Measurements from ENCODE around the gene FOXB2. TPM values are rescaled to one million over a fixed set of nuclear protein-coding genes. Genes with fewer than 3 reads are reported as not detected.

Gene FOXB2
- total and polyA plus RNA-seq, 3 donors from 2014 or later, result not detected

- no peaks in the 10 kb centered on the region for H3K27me3 ChIP-seq
- TF ChIP-seq POLR2A (IDR thresholded peaks at IDR 0.05) (no peak), CTCF (IDR thresholded peaks at IDR 0.05) (no peak)
- H3K36me3 ChIP-seq (ENCODE audit: low read depth, missing control alignments), result no peaks in the 10 kb centered on the region
- 95 to 97% methylated on average over 3 of the region's 3 CpGs for WGBS, 2 donors
- H3K4me3 ChIP-seq, result no peak overlapping the region
- H3K27ac ChIP-seq, result no peak overlapping the region
- peaks cover 5% of the 10 kb centered on the region for H3K4me1 ChIP-seq
- intact Hi-C loops (cut with DNase I; ENCODE audit: low total_unique reads), result no loop called here
- no peaks in the 10 kb centered on the region for H3K9me3 ChIP-seq
- no peak for DNase-seq
Measured at GRCh38 chr9:76999261-76999660, 20.2 kb upstream of the FOXB2 start.

- TF ChIP-seq CTCF (IDR thresholded peaks at IDR 0.05), result no peak
- TF ChIP-seq POLR2A (IDR thresholded peaks at IDR 0.05), result no peak
- intact Hi-C loops (cut with DNase I; ENCODE audit: low total_unique reads), result no loop called here
- H3K36me3 ChIP-seq (ENCODE audit: low read depth, missing control alignments), result no peaks in the 10 kb centered on the region
- no peak overlapping the region for H3K27ac ChIP-seq
- H3K27me3 ChIP-seq, result no peaks in the 10 kb centered on the region
- H3K4me1 ChIP-seq, result peaks cover 6% of the 10 kb centered on the region
- no peak for DNase-seq
- no peak overlapping the region for H3K4me3 ChIP-seq
- no peaks in the 10 kb centered on the region for H3K9me3 ChIP-seq
- WGBS, 2 donors, result 70 to 89% methylated on average over 6 of the region's 6 CpGs
Measured at GRCh38 chr9:77000330-77000729, 19.1 kb upstream of the FOXB2 start.

GRCh38 chr9:77003366-77003765 is 16.1 kb upstream of the FOXB2 start:
- 54 to 60% methylated on average over 3 of the region's 3 CpGs for WGBS, 2 donors
- intact Hi-C loops (cut with DNase I; ENCODE audit: low total_unique reads), result no loop called here
- Histone ChIP-seq H3K27ac (peak overlapping the region in 1 of 2 donors; percentile 48), H3K36me3 (ENCODE audit: low read depth, missing control alignments) (no peaks in the 10 kb centered on the region), H3K27me3 (no peaks in the 10 kb centered on the region), H3K9me3 (no peaks in the 10 kb centered on the region), H3K4me3 (no peak overlapping the region), H3K4me1 (peaks cover 6% of the 10 kb centered on the region)
- peak; percentile 73 for DNase-seq
- no peak for TF ChIP-seq CTCF (IDR thresholded peaks at IDR 0.05)
- no peak for TF ChIP-seq POLR2A (IDR thresholded peaks at IDR 0.05)

GRCh38 chr9:77005216-77005615 is 14.2 kb upstream of the FOXB2 start:
- Histone ChIP-seq H3K27ac (no peak overlapping the region), H3K4me1 (peaks cover 6% of the 10 kb centered on the region), H3K36me3 (ENCODE audit: low read depth, missing control alignments) (no peaks in the 10 kb centered on the region), H3K9me3 (no peaks in the 10 kb centered on the region), H3K4me3 (no peak overlapping the region), H3K27me3 (no peaks in the 10 kb centered on the region)
- TF ChIP-seq POLR2A (IDR thresholded peaks at IDR 0.05) (no peak), CTCF (IDR thresholded peaks at IDR 0.05) (no peak)
- 69% methylated on average over 4 of the region's 4 CpGs for WGBS, 2 donors
- intact Hi-C loops (cut with DNase I; ENCODE audit: low total_unique reads), result no loop called here
- DNase-seq, result no peak

- Histone ChIP-seq H3K4me3 (no peak overlapping the region), H3K9me3 (no peaks in the 10 kb centered on the region), H3K27me3 (peaks cover 7% of the 10 kb centered on the region), H3K27ac (no peak overlapping the region), H3K4me1 (peaks cover 7% of the 10 kb centered on the region), H3K36me3 (ENCODE audit: low read depth, missing control alignments) (no peaks in the 10 kb centered on the region)
- intact Hi-C loops (cut with DNase I; ENCODE audit: low total_unique reads), result no loop called here
- 46 to 53% methylated on average over 5 of the region's 5 CpGs for WGBS, 2 donors
- TF ChIP-seq POLR2A (IDR thresholded peaks at IDR 0.05), result no peak
- DNase-seq, result no peak
Measured at GRCh38 chr9:77010527-77010926, 8.9 kb upstream of the FOXB2 start.
